PC-9 (cell line): ENCODE measurements around the gene COTL1. TPM values are rescaled to one million over a fixed set of nuclear protein-coding genes. Genes with fewer than 3 reads are reported as not detected.

Experiments
- Bru-seq: library from RNA; stranded (reverse); fragments of 400-500 nt; gene quantifications from one replicate; lab custom pipeline; 2021; lab: Mats Ljungman, UMichigan
- BruChase-seq, 2 experiments: library from RNA; stranded (reverse); fragments of 400-500 nt; gene quantifications; one replicate each; lab custom pipeline; 2021; lab: Mats Ljungman, UMichigan
- BruUV-seq: library from RNA; stranded (reverse); fragments of 400-500 nt; replicated peaks from 2 replicates; lab custom pipeline; 2021; lab: Mats Ljungman, UMichigan
- CTCF ChIA-PET: fragments of 300-600 bp; sonication (Branson Sonifier 250); formaldehyde crosslinking; loops from one replicate; lab custom pipeline; 2022; ENCODE audit warnings: antibody characterized with exemption; lab: Charles Lee
- POLR2A ChIA-PET: fragments of 300-600 bp; sonication (Branson Sonifier 250); formaldehyde crosslinking; loops from one replicate; lab custom pipeline; 2022; ENCODE audit warnings: antibody characterized with exemption; ENCODE audit not compliant: unreplicated experiment; lab: Charles Lee
- DNase-seq, 2 experiments: peaks; one replicate each; pipeline versions ENCODE4 v3.0.0 to v3.0.0-alpha.2; 2015 to 2022; ENCODE audit warnings: mixed read lengths in 1 of 2
- H2AFZ ChIP-seq: fragments of 200-600 bp; sonication (generic); 2 replicates; pipeline ENCODE4 v1.8.1; 2017; ENCODE audit warnings: antibody characterized with exemption
- H3F3A ChIP-seq: fragments of 200-600 bp; sonication (generic); 2 replicates; pipeline ENCODE4 v1.8.1; 2017; ENCODE audit warnings: antibody characterized with exemption, mild to moderate bottlenecking, low read depth; ENCODE audit not compliant: insufficient read depth
- H3K27ac ChIP-seq: fragments of 200-600 bp; sonication (generic); 2 replicates; pipeline ENCODE4 v1.6.1; 2016; ENCODE audit warnings: mixed run types
- H3K27me3 ChIP-seq: fragments of 200-600 bp; sonication (generic); 2 replicates; pipeline ENCODE4 v1.6.1; 2016; ENCODE audit warnings: low read depth, mixed run types; ENCODE audit not compliant: insufficient read depth
- H3K36me3 ChIP-seq: fragments of 200-600 bp; sonication (generic); 2 replicates; pipeline ENCODE4 v1.6.1; 2016; ENCODE audit warnings: low read depth, mixed run types
- H3K4me1 ChIP-seq: fragments of 200-600 bp; sonication (generic); replicated peaks from 2 replicates; pipeline ENCODE4 v1.6.1; 2016; ENCODE audit warnings: mixed run types; ENCODE audit not compliant: insufficient read depth
- H3K4me2 ChIP-seq: fragments of 200-600 bp; sonication (generic); 2 replicates; pipeline ENCODE4 v1.6.1; 2017; ENCODE audit warnings: mixed run types
- H3K4me3 ChIP-seq: fragments of 200-600 bp; sonication (generic); 2 replicates; pipeline ENCODE4 v1.6.1; 2016; ENCODE audit warnings: mixed run types
- H3K79me2 ChIP-seq: fragments of 200-600 bp; sonication (generic); 2 replicates; pipeline ENCODE4 v1.6.1; 2017; ENCODE audit warnings: low read depth, mixed run types
- H3K9me2 ChIP-seq: fragments of 200-600 bp; sonication (generic); 2 replicates; pipeline ENCODE4 v1.8.1; 2017; ENCODE audit warnings: mild to moderate bottlenecking; ENCODE audit not compliant: insufficient read depth
- H3K9me3 ChIP-seq: fragments of 200-600 bp; sonication (generic); 2 replicates; pipeline ENCODE4 v1.8.1; 2016; ENCODE audit warnings: low read depth; ENCODE audit not compliant: insufficient read depth
- H4K20me1 ChIP-seq: fragments of 200-600 bp; sonication (generic); 2 replicates; pipeline ENCODE4 v1.8.1; 2017; ENCODE audit not compliant: insufficient read depth
- EZH2 ChIP-seq: fragments of 200-600 bp; sonication (generic); IDR thresholded peaks from 2 replicates; pipeline ENCODE4 v1.8.0; 2017; ENCODE audit warnings: antibody characterized with exemption, low read depth
- intact Hi-C: fragments of 100-400 bp; cut with micrococcal nuclease; formaldehyde crosslinking; loops from one replicate; pipeline ENCODE4 v1.10.0; 2022; ENCODE audit not compliant: unreplicated experiment
- long read RNA-seq: library from polyadenylated mRNA; stranded (forward); transcript quantifications from one replicate; pipeline ENCODE4 v2.0.0, GENCODE V29; 2022
- total RNA-seq: library from RNA; stranded (reverse); gene quantifications from 2 replicates; pipeline ENCODE4 v1.2.3, GENCODE V29; 2021
- TF ChIP-seq, protein P1 (sequence below): fragments of 200-600 bp; sonication (generic); conservative IDR thresholded peaks from 2 replicates; pipeline ENCODE4 v1.6.1; 2017; ENCODE audit warnings: mixed run types, antibody characterized with exemption, mild to moderate bottlenecking, moderate library complexity

COTL1 gene, protein sequence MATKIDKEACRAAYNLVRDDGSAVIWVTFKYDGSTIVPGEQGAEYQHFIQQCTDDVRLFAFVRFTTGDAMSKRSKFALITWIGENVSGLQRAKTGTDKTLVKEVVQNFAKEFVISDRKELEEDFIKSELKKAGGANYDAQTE
- total RNA-seq, result 458 and 512 TPM in 2 replicates
- Bru-seq, nascent RNA, result percentile 96 among the genes with signal in this experiment
- percentile 93 among the genes with signal in this experiment for BruChase-seq, experiment 1, labeled RNA remaining after a 2-hour chase
- percentile 96 among the genes with signal in this experiment for BruChase-seq, experiment 2, labeled RNA remaining after a 6-hour chase
- long read RNA-seq, transcript COTL1-202 (2 exons, 781 nt), result minor isoform, 7 of 1,143 reads
- long read RNA-seq, transcript COTL1-201 (4 exons, 1,843 nt), result major isoform, 1,029 of 1,143 reads
- long read RNA-seq, partial matches to known transcripts, result 22 of 1,143 reads
- long read RNA-seq, other reads (novel, unspliced or antisense), result 85 of 1,143 reads

DNA sequence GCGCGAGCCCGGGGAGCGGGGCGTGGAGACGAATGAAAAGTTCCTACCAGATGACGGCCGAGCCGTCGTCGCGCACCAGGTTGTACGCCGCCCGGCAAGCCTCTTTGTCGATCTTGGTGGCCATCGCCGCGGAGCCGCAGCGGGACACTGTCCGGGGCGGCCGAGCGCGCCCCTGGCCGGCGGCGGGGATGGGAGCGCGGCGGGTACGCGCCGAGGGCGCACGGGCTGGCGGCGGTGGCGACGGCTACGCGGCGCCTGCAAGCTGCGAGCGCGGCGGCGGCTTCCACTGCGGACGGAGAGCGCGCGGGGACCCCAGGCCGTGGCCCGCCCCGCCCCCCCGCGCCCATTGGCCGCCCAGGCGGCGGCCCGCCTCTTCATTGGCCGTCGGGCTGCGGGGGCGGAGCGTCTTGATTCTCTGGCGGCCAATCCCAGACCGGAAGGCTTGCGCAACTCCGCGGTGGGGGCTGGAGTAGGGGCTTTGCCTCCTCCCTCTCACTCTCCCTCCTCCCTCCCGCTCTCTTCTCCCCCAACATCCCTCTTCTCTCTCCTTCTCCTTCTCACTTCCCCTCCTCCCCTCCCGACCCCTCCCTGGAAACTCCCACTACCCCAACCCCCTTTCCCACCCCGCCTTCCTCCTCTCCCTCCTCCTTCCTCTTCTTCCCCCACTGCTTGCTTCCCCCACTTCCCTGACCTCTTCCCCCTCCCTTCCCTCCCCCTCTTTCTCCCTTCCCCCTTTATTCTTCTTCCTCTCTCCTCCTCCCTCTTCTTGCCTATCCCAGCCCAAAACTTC, at the start of gene COTL1:
Gene COTL1 (minus strand): TSS at position 288 of the 790 bp plus-strand sequence. CDS start 164 bp downstream, at position 124.
- POLR2A ChIA-PET, result interaction anchor here (0.5 to 1.6 kb wide), 5 partner anchors 105 to 355 kb away, joined by 3 to 22 read pairs (median 6); no protein-coding TSS in a partner anchor
- Histone ChIP-seq H2AFZ (0 out of 2 replicates have a peak within 1 kb of the TSS, but pooled peaks have one; percentile 55), H3K79me2 (peaks cover 47% of the 10 kb centered on the region), H3K4me2 (peak within 1 kb of the TSS; percentile 88), H3K9me2 (no peaks in the 10 kb centered on the region), H4K20me1 (peaks cover 40% of the 10 kb centered on the region), H3K4me3 (peak within 1 kb of the TSS; percentile 74), H3K27ac (peak within 1 kb of the TSS; percentile 97), H3K9me3 (no peaks in the 10 kb centered on the region), H3K27me3 (no peaks in the 10 kb centered on the region), H3K4me1 (peaks cover 49% of the 10 kb centered on the region), H3K36me3 (no peaks in the 10 kb centered on the region; the same call in 1 of the 2 replicates), H3F3A (peaks cover 19% of the 10 kb centered on the region; the same call in 1 of the 2 replicates)
- CTCF ChIA-PET, result interaction anchor here (0.6 kb wide), 1 partner anchor 54 kb away, joined by 14 read pairs; no protein-coding TSS in a partner anchor
- intact Hi-C loops, result loop anchor here (1.0 to 5.0 kb wide), 3 partner anchors 15 to 666 kb away; partner anchors contain the start of genes MEAK7 and OSGIN1
- BruUV-seq, result no TSS peak
- peak; percentile 88 to 97 for DNase-seq
- no peak for TF ChIP-seq EZH2

DNA sequence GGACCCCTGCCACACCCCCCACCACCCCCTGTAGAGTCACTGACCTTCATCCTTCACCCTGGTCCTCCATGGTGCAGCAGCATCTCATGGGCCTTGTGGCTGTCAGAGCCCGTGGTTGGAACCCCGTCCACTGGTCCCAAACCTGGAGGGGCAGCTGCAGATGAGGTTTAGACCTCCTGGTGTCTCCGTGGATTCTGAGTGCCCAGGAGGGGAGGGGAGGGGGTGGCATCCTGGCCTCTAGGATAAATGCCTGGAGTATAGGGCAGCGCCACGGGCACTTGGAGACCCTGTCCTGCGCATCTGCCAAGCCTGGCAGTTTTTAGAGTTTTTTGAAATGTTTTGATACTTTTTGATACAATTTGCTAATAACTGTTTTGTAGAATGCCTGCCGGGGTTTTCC, 48.0 kb upstream of the COTL1 start:
- no peaks in the 10 kb centered on the region for H3K9me3 ChIP-seq
- no peaks in the 10 kb centered on the region for H3K27me3 ChIP-seq
- no peak for DNase-seq
- no peak overlapping the region for H3K4me2 ChIP-seq
- no peak overlapping the region for H2AFZ ChIP-seq
- H3K36me3 ChIP-seq, result no peaks in the 10 kb centered on the region
- POLR2A ChIA-PET, result no interaction called here
- no peaks in the 10 kb centered on the region for H3K4me1 ChIP-seq
- no peaks in the 10 kb centered on the region for H3K79me2 ChIP-seq
- no peaks in the 10 kb centered on the region for H3K9me2 ChIP-seq
- CTCF ChIA-PET, result no interaction called here
- 0 out of 2 replicates have a peak, but pooled peaks cover 5% of the 10 kb centered on the region for H3F3A ChIP-seq
- H3K4me3 ChIP-seq, result no peak overlapping the region
- TF ChIP-seq, protein P1, sequence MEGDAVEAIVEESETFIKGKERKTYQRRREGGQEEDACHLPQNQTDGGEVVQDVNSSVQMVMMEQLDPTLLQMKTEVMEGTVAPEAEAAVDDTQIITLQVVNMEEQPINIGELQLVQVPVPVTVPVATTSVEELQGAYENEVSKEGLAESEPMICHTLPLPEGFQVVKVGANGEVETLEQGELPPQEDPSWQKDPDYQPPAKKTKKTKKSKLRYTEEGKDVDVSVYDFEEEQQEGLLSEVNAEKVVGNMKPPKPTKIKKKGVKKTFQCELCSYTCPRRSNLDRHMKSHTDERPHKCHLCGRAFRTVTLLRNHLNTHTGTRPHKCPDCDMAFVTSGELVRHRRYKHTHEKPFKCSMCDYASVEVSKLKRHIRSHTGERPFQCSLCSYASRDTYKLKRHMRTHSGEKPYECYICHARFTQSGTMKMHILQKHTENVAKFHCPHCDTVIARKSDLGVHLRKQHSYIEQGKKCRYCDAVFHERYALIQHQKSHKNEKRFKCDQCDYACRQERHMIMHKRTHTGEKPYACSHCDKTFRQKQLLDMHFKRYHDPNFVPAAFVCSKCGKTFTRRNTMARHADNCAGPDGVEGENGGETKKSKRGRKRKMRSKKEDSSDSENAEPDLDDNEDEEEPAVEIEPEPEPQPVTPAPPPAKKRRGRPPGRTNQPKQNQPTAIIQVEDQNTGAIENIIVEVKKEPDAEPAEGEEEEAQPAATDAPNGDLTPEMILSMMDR, result no peak
- no peak for TF ChIP-seq EZH2
- H4K20me1 ChIP-seq, result no peaks in the 10 kb centered on the region
- no peak overlapping the region for H3K27ac ChIP-seq
- no TSS peak for BruUV-seq
- intact Hi-C loops, result no loop called here

DNA sequence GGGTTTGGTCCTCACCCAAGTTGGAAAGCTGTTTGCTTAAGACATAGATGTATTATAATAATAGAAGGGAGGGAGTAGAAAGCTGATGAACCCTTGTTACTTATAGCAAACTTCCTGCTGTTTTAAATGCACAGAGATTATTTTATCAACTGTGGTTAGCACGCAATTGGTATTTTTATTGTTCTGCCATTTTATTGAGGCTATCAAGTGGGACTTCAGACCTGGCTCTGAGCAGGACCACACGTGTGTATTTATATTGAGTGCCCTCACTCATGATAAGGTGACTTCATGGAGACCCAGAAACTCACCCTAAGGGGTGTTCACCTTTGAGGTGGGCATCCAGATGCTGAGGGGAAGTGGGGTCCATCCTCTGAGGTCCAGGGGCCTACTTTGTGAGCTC, 47.5 kb upstream of the COTL1 start:
- Histone ChIP-seq H3K4me1 (no peaks in the 10 kb centered on the region), H3F3A (0 out of 2 replicates have a peak, but pooled peaks cover 5% of the 10 kb centered on the region), H3K9me3 (no peaks in the 10 kb centered on the region), H3K4me2 (no peak overlapping the region), H3K79me2 (no peaks in the 10 kb centered on the region), H3K9me2 (no peaks in the 10 kb centered on the region), H3K27me3 (no peaks in the 10 kb centered on the region), H3K36me3 (no peaks in the 10 kb centered on the region), H4K20me1 (no peaks in the 10 kb centered on the region), H3K4me3 (no peak overlapping the region), H2AFZ (no peak overlapping the region), H3K27ac (no peak overlapping the region)
- ChIA-PET CTCF (interaction anchor here (0.6 kb wide), 1 partner anchor 29 kb away, joined by 3 read pairs; no protein-coding TSS in a partner anchor), POLR2A (no interaction called here)
- TF ChIP-seq, protein P1, result no peak
- BruUV-seq, result no TSS peak
- intact Hi-C loops, result no loop called here
- DNase-seq, result no peak
